H1 (cell line): ENCODE data around the gene INSYN1. TPM values are rescaled to one million over a fixed set of nuclear protein-coding genes. Genes with fewer than 3 reads are reported as not detected.
A peak's percentile ranks its signal among the peaks of the same experiment; 100 is the strongest.

Experiments used
- CTCF ChIA-PET: fragments of 300-600 bp; sonication (Branson Sonifier 250); formaldehyde crosslinking; loops from one replicate; lab custom pipeline; 2021; ENCODE audit not compliant: partially characterized antibody; lab: Charles Lee
- POLR2A ChIA-PET: fragments of 300-600 bp; sonication (Branson Sonifier 250); formaldehyde crosslinking; loops from one replicate; lab custom pipeline; 2021; ENCODE audit warnings: inconsistent platforms; ENCODE audit not compliant: partially characterized antibody; lab: Charles Lee
- DNase-seq, 2 experiments: peaks; one replicate each; pipeline versions ENCODE4 v3.0.0 to v3.0.0-alpha.2; 2010 to 2022; ENCODE audit warnings: low spot score in 2 of 2, low read depth in 1 of 2, mixed read lengths in 1 of 2
- FAIRE-seq: peaks from 2 replicates; lab custom pipeline; 2011; peaks lifted over from hg19 to GRCh38; lab: Jason Lieb, UNC
- H2AFZ ChIP-seq: 2 replicates; pipeline ENCODE4 v1.8.1; 2012; ENCODE audit warnings: low read length, inconsistent platforms
- H2AK5ac ChIP-seq: 2 replicates; pipeline ENCODE4 v1.6.1; 2013; ENCODE audit warnings: low read depth, low read length
- H2BK120ac ChIP-seq: replicated peaks from 2 replicates; pipeline ENCODE3; 2013; ENCODE audit warnings: low read depth, low read length, inconsistent platforms
- H2BK12ac ChIP-seq: 2 replicates; pipeline ENCODE4 v1.6.1; 2013; ENCODE audit warnings: low read depth, low read length
- H2BK15ac ChIP-seq: 2 replicates; pipeline ENCODE4 v1.6.1; 2013; ENCODE audit warnings: low read length
- H2BK20ac ChIP-seq: 2 replicates; pipeline ENCODE4 v1.6.1; 2013; ENCODE audit warnings: low read length
- H2BK5ac ChIP-seq: 2 replicates; pipeline ENCODE4 v1.6.1; 2013; ENCODE audit warnings: low read depth, low read length
- H3K14ac ChIP-seq: 2 replicates; pipeline ENCODE4 v1.6.1; 2013; ENCODE audit warnings: inconsistent platforms; ENCODE audit not compliant: insufficient read length
- H3K18ac ChIP-seq: 2 replicates; pipeline ENCODE4 v1.6.1; 2013; ENCODE audit warnings: low read length; ENCODE audit errors: extremely low read depth
- H3K23ac ChIP-seq: 2 replicates; pipeline ENCODE4 v1.6.1; 2013; ENCODE audit warnings: inconsistent platforms; ENCODE audit not compliant: insufficient read length
- H3K23me2 ChIP-seq: 2 replicates; pipeline ENCODE4 v1.6.1; 2013; ENCODE audit warnings: low read depth, low read length
- H3K27ac ChIP-seq: 2 replicates; pipeline ENCODE4 v1.6.1; 2011; ENCODE audit warnings: low read depth, low read length, inconsistent platforms
- H3K27me3 ChIP-seq, 4 experiments: replicated peaks in 1 of 4; 1 replicate in 1 of 4; 2 replicates in 3 of 4; pipeline versions ENCODE4 v1.6.1 to v1.8.1; 2011 to 2013; ENCODE audit warnings: low read length in 3 of 4, mild to moderate bottlenecking in 3 of 4, inconsistent platforms in 2 of 4, mixed read lengths in 2 of 4, moderate library complexity in 1 of 4; ENCODE audit not compliant: control insufficient read depth in 3 of 4, insufficient read depth in 3 of 4; ENCODE audit errors: extremely low read depth in 1 of 4
- H3K36me3 ChIP-seq, 4 experiments: 2 replicates each; pipeline versions ENCODE4 v1.6.1 to v1.8.1; 2011 to 2013; ENCODE audit warnings: mild to moderate bottlenecking in 4 of 4, low read length in 3 of 4, moderate library complexity in 2 of 4, control low read depth in 1 of 4, inconsistent platforms in 1 of 4; ENCODE audit not compliant: insufficient read depth in 4 of 4, control insufficient read depth in 2 of 4
- H3K4ac ChIP-seq: replicated peaks from 2 replicates; pipeline ENCODE3; 2013; ENCODE audit warnings: low read length, low read depth, mixed read lengths, inconsistent platforms; ENCODE audit not compliant: insufficient read length
- H3K4me1 ChIP-seq, 4 experiments: replicated peaks in 1 of 4; 1 replicate in 1 of 4; 2 replicates in 3 of 4; pipeline versions ENCODE4 v1.6.1 to v1.8.1; 2011 to 2013; ENCODE audit warnings: low read length in 3 of 4, inconsistent platforms in 2 of 4, mixed read lengths in 1 of 4; ENCODE audit not compliant: insufficient read depth in 4 of 4, control insufficient read depth in 3 of 4
- H3K4me2 ChIP-seq, 2 experiments: 2 replicates each; pipeline versions ENCODE4 v1.6.1 to v1.8.1; 2011 to 2013; ENCODE audit warnings: low read depth in 2 of 2, low read length in 2 of 2, control low read depth in 1 of 2, inconsistent platforms in 1 of 2, mild to moderate bottlenecking in 1 of 2; ENCODE audit not compliant: insufficient read depth in 1 of 2
- H3K4me3 ChIP-seq, 4 experiments: fragments of 200-600, 300-600 bp in 1 of 4; sonication (generic), shearing (Covaris generic), sonication (Bioruptor Twin) in 1 of 4; 2 replicates each; pipeline versions ENCODE4 v1.5.1 to v1.8.1; 2011 to 2016; ENCODE audit warnings: low read length in 4 of 4, low read depth in 3 of 4, control low read depth in 2 of 4, inconsistent platforms in 2 of 4, mild to moderate bottlenecking in 2 of 4, mixed read lengths in 1 of 4, moderate library complexity in 1 of 4; ENCODE audit not compliant: insufficient read depth in 2 of 4; ENCODE audit errors: extremely low read depth in 1 of 4
- H3K56ac ChIP-seq: replicated peaks from 2 replicates; pipeline ENCODE3; 2013; ENCODE audit warnings: low read depth, mild to moderate bottlenecking, mixed read lengths, low read length, inconsistent platforms; ENCODE audit not compliant: insufficient read length
- H3K79me1 ChIP-seq: 2 replicates; pipeline ENCODE4 v1.6.1; 2013; ENCODE audit warnings: low read depth, low read length, control low read depth
- H3K79me2 ChIP-seq, 2 experiments: 2 replicates each; pipeline versions ENCODE4 v1.6.1 to v1.8.1; 2012 to 2013; ENCODE audit warnings: low read length in 2 of 2, mild to moderate bottlenecking in 2 of 2, inconsistent platforms in 1 of 2; ENCODE audit not compliant: insufficient read depth in 2 of 2, control insufficient read depth in 1 of 2
- H3K9ac ChIP-seq, 4 experiments: replicated peaks in 1 of 4; 1 replicate in 1 of 4; 2 replicates in 3 of 4; pipeline versions ENCODE4 v1.6.1 to v1.8.1; 2011 to 2013; ENCODE audit warnings: low read depth in 3 of 4, low read length in 3 of 4, control low read depth in 2 of 4, mild to moderate bottlenecking in 2 of 4, moderate library complexity in 2 of 4, inconsistent platforms in 1 of 4; ENCODE audit errors: extremely low read depth in 1 of 4
- H3K9me3 ChIP-seq, 2 experiments: 2 replicates each; pipeline versions ENCODE4 v1.6.1 to v1.8.1; 2012 to 2013; ENCODE audit warnings: mild to moderate bottlenecking in 2 of 2, moderate library complexity in 2 of 2, control low read depth in 1 of 2, inconsistent platforms in 1 of 2, low read depth in 1 of 2, low read length in 1 of 2, mixed read lengths in 1 of 2; ENCODE audit not compliant: insufficient read depth in 2 of 2
- H4K20me1 ChIP-seq, 2 experiments: replicated peaks in 1 of 2; 2 replicates each; pipeline versions ENCODE3 to v1.8.1; 2011 to 2013; ENCODE audit warnings: inconsistent platforms in 2 of 2, low read length in 2 of 2, mild to moderate bottlenecking in 1 of 2; ENCODE audit not compliant: insufficient read depth in 2 of 2, control insufficient read depth in 1 of 2
- H4K5ac ChIP-seq: 2 replicates; pipeline ENCODE4 v1.6.1; 2013; ENCODE audit warnings: low read length, low read depth, mixed read lengths, inconsistent platforms; ENCODE audit not compliant: insufficient read length
- H4K8ac ChIP-seq: 2 replicates; pipeline ENCODE4 v1.8.0; 2013; ENCODE audit warnings: mild to moderate bottlenecking, moderate library complexity, low read length, inconsistent platforms; ENCODE audit not compliant: insufficient read depth; ENCODE audit errors: extremely low read depth
- H4K91ac ChIP-seq: replicated peaks from 2 replicates; pipeline ENCODE3; 2013; ENCODE audit warnings: low read length, mixed read lengths, inconsistent platforms; ENCODE audit not compliant: insufficient read length
- CEBPB ChIP-seq: IDR thresholded peaks from 2 replicates; pipeline ENCODE4 v1.6.1; 2012; ENCODE audit warnings: low read depth, low read length
- E2F6 ChIP-seq: IDR thresholded peaks from 2 replicates; pipeline ENCODE4 v1.6.1; 2012; ENCODE audit warnings: inconsistent platforms
- GABPA ChIP-seq: IDR thresholded peaks from 2 replicates; pipeline ENCODE4 v1.6.1; 2011; ENCODE audit warnings: mild to moderate bottlenecking, low read length, moderate library complexity, borderline replicate concordance; ENCODE audit not compliant: insufficient read depth
- KDM4A ChIP-seq: IDR thresholded peaks from one replicate; pipeline ENCODE4 v1.7.1; 2012; ENCODE audit warnings: low read depth, mild to moderate bottlenecking, moderate library complexity, low read length, inconsistent platforms; ENCODE audit not compliant: severe bottlenecking
- RFX5 ChIP-seq: IDR thresholded peaks from 2 replicates; pipeline ENCODE4 v1.6.1; 2011; ENCODE audit warnings: low read depth, low read length, improper control_type of control experiment, borderline replicate concordance
- WGBS, 2 experiments: shearing (Covaris generic) in 1 of 2; methylation state at CpG; one replicate each; pipeline versions ENCODE4 v1.1.6 to v1.1.7; 2013 to 2015; ENCODE audit warnings: low lambda C conversion rate in 2 of 2, mixed read lengths in 2 of 2, inconsistent platforms in 1 of 2, low coverage in 1 of 2, missing lambda C conversion rate in 1 of 2; ENCODE audit not compliant: insufficient replicate concordance in 2 of 2, insufficient coverage in 1 of 2, insufficient read length in 1 of 2; ENCODE audit errors: extremely low coverage in 1 of 2, missing lambda C conversion rate in 1 of 2; 5-methylcytosine and 5-hydroxymethylcytosine counted together
- polyA plus RNA-seq, 7 experiments: library from polyadenylated mRNA; depleted of rRNA in 3 of 7; stranded (reverse) in 5 of 7; unstranded in 2 of 7; fragments of >200 nt in 5 of 7; fragments of 200-250 nt in 2 of 7; gene quantifications; 1 replicate in 5 of 7; 2 replicates in 1 of 7; 4 replicates in 1 of 7; pipeline versions ENCODE4 v1.2.1 to v1.2.3, GENCODE V29; 2011 to 2013; ENCODE audit warnings: missing spikeins in 2 of 7, mixed read lengths in 2 of 7
- total RNA-seq: library from RNA; stranded (reverse); fragmentation: NEBNext Ultra II Directional; extraction: Animal tissue kit (Norgen Biotek cat#: 25700); gene quantifications from 2 replicates; pipeline ENCODE4 v1.2.1, GENCODE V29; 2021

INSYN1 gene
- total and polyA plus RNA-seq, 2 of the 8 experiments (the other 6 are each of a cell fraction or from before 2014, with no cell fraction given): 7.2 to 10.2 TPM

- Histone ChIP-seq H2BK15ac (0 out of 2 replicates have a peak overlapping the region, but pooled peaks have one; percentile 1), H3K4me1 (peaks cover 23 to 34% (median 28%) of the 10 kb centered on the region in 4 experiments), H3K23ac (no peak overlapping the region), H4K20me1 (no peaks in the 10 kb centered on the region), H3K36me3 (no peaks in the 10 kb centered on the region), H2BK12ac (peak overlapping the region; percentile 42), H3K9me3 (no peaks in the 10 kb centered on the region), H2BK5ac (peak overlapping the region; percentile 99; the same call in 1 of the 2 replicates), H4K8ac (no peak overlapping the region), H3K56ac (no peak overlapping the region), H2AFZ (no peak overlapping the region), H3K23me2 (no peaks in the 10 kb centered on the region), H3K27me3 (peaks cover 0 to 2% (median 0%) of the 10 kb centered on the region in 4 experiments; a peak in 2 of 7 replicates), H4K5ac (peak overlapping the region; percentile 24), H3K9ac (no peak overlapping the region), H3K4ac (no peak overlapping the region), H3K79me1 (no peaks in the 10 kb centered on the region), H2AK5ac (peak overlapping the region; percentile 97; the same call in 1 of the 2 replicates), H3K4me2 (peak overlapping the region; percentile 11 to 31; a peak in 2 of 4 replicates), H3K27ac (no peak overlapping the region), H3K14ac (no peak overlapping the region), H4K91ac (peak overlapping the region; percentile 99), H3K79me2 (no peaks in the 10 kb centered on the region), H3K18ac (peak overlapping the region; percentile 80), H2BK20ac (peak overlapping the region; percentile 64), H3K4me3 (no peak overlapping the region), H2BK120ac (peak overlapping the region; percentile 7)
- WGBS, 2 experiments: 92% methylated on average over 1 of the region's 1 CpG; no CpG with 5 or more reads in 1 of the 2 experiments
- FAIRE-seq (no peak), DNase-seq (no peak)
- CTCF ChIA-PET: interaction anchor here (1.5 to 2.0 kb wide), 3 partner anchors 9 to 88 kb away, joined by 5 to 7 read pairs (median 7); no protein-coding TSS in a partner anchor
- TF ChIP-seq GABPA (no peak), E2F6 (no peak), KDM4A (no peak), RFX5 (no peak), CEBPB (no peak)
- POLR2A ChIA-PET: interaction anchor here (2.3 kb wide), 1 partner anchor 13 kb away, joined by 5 read pairs; no protein-coding TSS in a partner anchor
Measured at GRCh38 chr15:73787621-73788020, 34.5 kb upstream of the INSYN1 start.
